ENCODE results near the gene CYB561D1. TPM values are rescaled to one million over a fixed set of nuclear protein-coding genes. Genes with fewer than 3 reads are reported as not detected.

The CYB561D1 gene
- total RNA-seq, 1 donor from 2014 or later: 7.8 TPM

DNA sequence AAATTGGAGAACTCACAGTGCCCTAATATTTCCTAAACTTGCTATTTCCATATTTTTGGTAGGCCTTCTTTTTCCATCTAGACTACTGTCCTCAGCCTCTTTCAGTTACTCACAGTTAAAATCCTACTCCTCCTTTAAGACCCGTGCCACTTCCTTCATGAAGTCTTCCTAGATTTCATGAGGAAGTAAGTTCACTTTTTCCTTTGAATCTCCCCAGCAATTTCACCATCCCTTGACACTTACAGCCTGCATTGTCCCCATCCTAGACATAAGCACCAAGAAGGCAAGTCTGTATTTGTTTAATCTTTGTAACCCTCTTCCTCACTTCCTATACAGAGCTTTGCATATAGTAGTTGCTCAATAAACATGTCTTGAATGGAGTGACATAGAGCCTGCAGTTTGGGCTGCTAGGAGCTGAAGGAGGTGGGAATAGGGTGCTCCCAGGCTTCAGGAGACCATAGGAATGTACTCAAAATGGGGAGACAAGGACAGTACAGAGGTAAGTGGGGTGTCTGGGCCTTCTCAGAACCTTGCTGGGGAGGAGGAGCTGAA lies 40.5 kb downstream of the CYB561D1 start:
- peaks cover 5% of the 10 kb centered on the region for H3K27me3 Mint-ChIP-seq (ENCODE audit: unreplicated experiment)
- H3K4me3 Mint-ChIP-seq (ENCODE audit: unreplicated experiment): no peak overlapping the region
- TF ChIP-seq, protein P1, sequence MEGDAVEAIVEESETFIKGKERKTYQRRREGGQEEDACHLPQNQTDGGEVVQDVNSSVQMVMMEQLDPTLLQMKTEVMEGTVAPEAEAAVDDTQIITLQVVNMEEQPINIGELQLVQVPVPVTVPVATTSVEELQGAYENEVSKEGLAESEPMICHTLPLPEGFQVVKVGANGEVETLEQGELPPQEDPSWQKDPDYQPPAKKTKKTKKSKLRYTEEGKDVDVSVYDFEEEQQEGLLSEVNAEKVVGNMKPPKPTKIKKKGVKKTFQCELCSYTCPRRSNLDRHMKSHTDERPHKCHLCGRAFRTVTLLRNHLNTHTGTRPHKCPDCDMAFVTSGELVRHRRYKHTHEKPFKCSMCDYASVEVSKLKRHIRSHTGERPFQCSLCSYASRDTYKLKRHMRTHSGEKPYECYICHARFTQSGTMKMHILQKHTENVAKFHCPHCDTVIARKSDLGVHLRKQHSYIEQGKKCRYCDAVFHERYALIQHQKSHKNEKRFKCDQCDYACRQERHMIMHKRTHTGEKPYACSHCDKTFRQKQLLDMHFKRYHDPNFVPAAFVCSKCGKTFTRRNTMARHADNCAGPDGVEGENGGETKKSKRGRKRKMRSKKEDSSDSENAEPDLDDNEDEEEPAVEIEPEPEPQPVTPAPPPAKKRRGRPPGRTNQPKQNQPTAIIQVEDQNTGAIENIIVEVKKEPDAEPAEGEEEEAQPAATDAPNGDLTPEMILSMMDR (IDR thresholded peaks at IDR 0.05; ENCODE audit: unreplicated experiment): no peak
- H3K9me3 Mint-ChIP-seq (ENCODE audit: unreplicated experiment): no peaks in the 10 kb centered on the region
- H3K27ac Mint-ChIP-seq (ENCODE audit: unreplicated experiment): no peak overlapping the region
- no peaks in the 10 kb centered on the region for H3K36me3 Mint-ChIP-seq (ENCODE audit: low read depth, unreplicated experiment)
- peaks cover 13% of the 10 kb centered on the region for H3K4me1 Mint-ChIP-seq (ENCODE audit: unreplicated experiment)
- no peak for DNase-seq (ENCODE audit: low spot score)

DNA sequence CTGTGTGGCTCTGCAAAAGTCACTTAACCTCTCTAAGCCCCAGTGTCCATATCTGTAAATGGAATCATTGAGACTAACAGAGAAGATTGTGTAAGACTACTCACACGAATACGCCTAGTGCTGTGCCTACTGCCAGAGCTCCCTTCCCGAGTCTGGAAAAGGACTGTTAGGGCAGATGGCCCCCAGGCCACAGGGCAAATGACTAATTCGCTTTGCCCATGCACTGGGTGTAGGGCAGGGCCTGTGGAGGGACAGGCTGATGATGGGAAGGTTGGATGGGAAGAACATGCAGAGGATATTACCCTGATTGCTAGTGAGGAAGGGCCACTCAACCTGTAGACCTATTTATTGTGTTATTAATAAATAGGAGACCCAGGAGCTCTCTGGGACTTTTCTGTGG lies 41.6 kb downstream of the CYB561D1 start:
- no peaks in the 10 kb centered on the region for H3K36me3 Mint-ChIP-seq (ENCODE audit: low read depth, unreplicated experiment)
- peaks cover 8% of the 10 kb centered on the region for H3K27me3 Mint-ChIP-seq (ENCODE audit: unreplicated experiment)
- TF ChIP-seq, protein P1 (IDR thresholded peaks at IDR 0.05; ENCODE audit: unreplicated experiment): no peak
- peaks cover 13% of the 10 kb centered on the region for H3K4me1 Mint-ChIP-seq (ENCODE audit: unreplicated experiment)
- H3K27ac Mint-ChIP-seq (ENCODE audit: unreplicated experiment): no peak overlapping the region
- no peaks in the 10 kb centered on the region for H3K9me3 Mint-ChIP-seq (ENCODE audit: unreplicated experiment)
- no peak for DNase-seq (ENCODE audit: low spot score)
- no peak overlapping the region for H3K4me3 Mint-ChIP-seq (ENCODE audit: unreplicated experiment)

DNA sequence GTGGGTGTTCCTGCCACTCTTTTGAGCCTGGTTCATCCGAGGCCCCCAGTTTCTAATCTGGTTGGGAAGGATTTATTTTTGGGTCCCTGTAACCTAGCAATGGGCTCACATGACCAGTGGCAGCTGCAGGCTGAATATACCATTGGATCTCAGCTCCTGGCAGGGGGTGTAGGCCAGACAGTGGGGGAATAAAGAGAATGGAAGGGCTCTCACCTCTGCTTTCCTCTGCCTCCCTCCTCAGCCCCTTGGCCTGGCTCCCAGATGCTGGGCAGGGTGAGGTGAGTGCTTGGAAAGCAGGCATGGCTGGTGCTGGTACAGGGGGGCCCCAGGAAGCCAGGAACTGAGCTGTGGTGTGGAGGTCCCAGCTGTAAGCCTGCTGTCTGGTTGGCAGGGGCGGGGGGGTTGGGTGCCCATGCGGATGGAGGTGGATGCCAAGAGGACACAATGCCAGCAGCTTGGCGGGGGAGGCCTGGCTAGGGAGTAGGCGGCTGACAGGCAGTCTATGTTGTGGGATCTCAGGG lies 42.1 kb downstream of the CYB561D1 start:
- H3K27me3 Mint-ChIP-seq (ENCODE audit: unreplicated experiment): peaks cover 8% of the 10 kb centered on the region
- H3K9me3 Mint-ChIP-seq (ENCODE audit: unreplicated experiment): no peaks in the 10 kb centered on the region
- TF ChIP-seq, protein P1 (IDR thresholded peaks at IDR 0.05; ENCODE audit: unreplicated experiment): no peak
- no peak for DNase-seq (ENCODE audit: low spot score)
- no peak overlapping the region for H3K4me3 Mint-ChIP-seq (ENCODE audit: unreplicated experiment)
- no peak overlapping the region for H3K27ac Mint-ChIP-seq (ENCODE audit: unreplicated experiment)
- H3K4me1 Mint-ChIP-seq (ENCODE audit: unreplicated experiment): peaks cover 9% of the 10 kb centered on the region
- no peaks in the 10 kb centered on the region for H3K36me3 Mint-ChIP-seq (ENCODE audit: low read depth, unreplicated experiment)

DNA sequence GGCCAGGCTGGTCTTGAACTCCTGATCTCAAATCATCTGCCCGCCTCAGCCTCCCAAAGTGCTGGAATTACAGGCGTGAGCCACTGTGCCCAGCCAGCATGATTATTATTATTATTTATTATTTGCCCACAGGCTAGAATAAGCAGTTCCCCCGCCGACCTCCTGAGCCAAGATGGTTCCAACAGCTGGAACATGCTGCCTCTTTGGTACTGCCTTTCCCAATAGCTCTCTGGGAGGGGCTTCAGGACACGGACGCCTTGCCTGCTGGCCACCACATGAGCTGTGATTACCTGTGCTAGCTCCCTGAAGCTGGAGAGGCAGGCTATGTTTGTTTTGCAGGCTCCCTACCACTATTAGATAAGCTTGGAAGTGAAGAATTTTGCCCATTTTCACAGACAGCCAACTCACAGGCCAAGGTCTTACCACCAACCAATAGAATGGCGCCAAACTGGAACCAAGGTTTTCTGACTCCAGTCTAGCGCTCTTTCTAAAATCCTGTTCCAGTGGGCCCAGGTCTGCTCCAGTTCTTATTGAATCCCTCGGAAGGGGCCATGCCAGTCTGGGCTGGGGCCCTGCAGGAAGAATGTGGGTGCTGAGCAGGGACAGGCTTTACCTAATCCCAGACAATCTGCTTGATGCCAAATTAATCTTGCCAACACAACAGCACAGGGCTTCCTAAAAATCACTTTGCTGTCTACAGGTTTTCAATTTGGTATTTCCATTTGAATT lies 43.7 kb downstream of the CYB561D1 start:
- no peaks in the 10 kb centered on the region for H3K9me3 Mint-ChIP-seq (ENCODE audit: unreplicated experiment)
- TF ChIP-seq, protein P1 (IDR thresholded peaks at IDR 0.05; ENCODE audit: unreplicated experiment): no peak
- H3K27me3 Mint-ChIP-seq (ENCODE audit: unreplicated experiment): peaks cover 9% of the 10 kb centered on the region
- no peak overlapping the region for H3K4me3 Mint-ChIP-seq (ENCODE audit: unreplicated experiment)
- H3K27ac Mint-ChIP-seq (ENCODE audit: unreplicated experiment): no peak overlapping the region
- peaks cover 2% of the 10 kb centered on the region for H3K4me1 Mint-ChIP-seq (ENCODE audit: unreplicated experiment)
- H3K36me3 Mint-ChIP-seq (ENCODE audit: low read depth, unreplicated experiment): no peaks in the 10 kb centered on the region
- DNase-seq (ENCODE audit: low spot score): no peak
